Uterus (tissue), 4 donors: ENCODE results near the gene LYST. TPM values are rescaled to one million over a fixed set of nuclear protein-coding genes. Genes with fewer than 3 reads are reported as not detected.
"Not testable (repeated sequence)": the region's sequence is repeated elsewhere in the genome, so short reads cannot be mapped to it uniquely, and the experiment has no call there.

Experiments
- DNase-seq, 2 donors: peaks; one replicate each; pipeline ENCODE4 v3.0.0-alpha.2; 2019 to 2020
- H3K27ac ChIP-seq, 2 donors: fragments of 200-600 bp; sonication (generic); 1 replicate in 1 of 2; 2 replicates in 1 of 2; pipeline ENCODE4 v1.5.1; 2016 to 2018
- H3K27me3 ChIP-seq, 2 donors: fragments of 200-600 bp; sonication (generic); one replicate each; pipeline ENCODE4 v1.5.1; 2018 to 2019; ENCODE audit warnings: control low read depth in 1 of 2
- H3K36me3 ChIP-seq, 2 donors: fragments of 200-600 bp; sonication (generic); one replicate each; pipeline ENCODE4 v1.5.1; 2019; ENCODE audit warnings: control low read depth in 1 of 2
- H3K4me1 ChIP-seq, 2 donors: fragments of 200-600 bp; sonication (generic); one replicate each; pipeline ENCODE4 v1.5.1; 2018 to 2019; ENCODE audit warnings: control low read depth in 1 of 2
- H3K4me3 ChIP-seq, 2 donors: fragments of 200-600 bp; sonication (generic); 1 replicate in 1 of 2; 2 replicates in 1 of 2; pipeline ENCODE4 v1.5.1; 2018 to 2019; ENCODE audit warnings: mild to moderate bottlenecking in 1 of 2
- H3K9me3 ChIP-seq, 2 donors: fragments of 200-600 bp; sonication (generic); one replicate each; pipeline ENCODE4 v1.5.1; 2019; ENCODE audit warnings: control low read depth in 1 of 2
- CTCF ChIP-seq, 4 experiments: fragments of 200-600 bp in 2 of 4; fragments of 450-650 bp in 2 of 4; sonication (generic) in 2 of 4; IDR thresholded peaks; one replicate each; pipeline ENCODE4 v1.5.1; 2016 to 2019; ENCODE audit warnings: antibody characterized with exemption in 4 of 4, mild to moderate bottlenecking in 2 of 4, moderate library complexity in 1 of 4
- POLR2A ChIP-seq, 2 donors: fragments of 450-650 bp; IDR thresholded peaks; one replicate each; pipeline ENCODE4 v1.6.1; 2016; ENCODE audit warnings: antibody characterized with exemption in 2 of 2, mild to moderate bottlenecking in 1 of 2, moderate library complexity in 1 of 2
- intact Hi-C: fragments of 100-400 bp; cut with DNase I; formaldehyde crosslinking; loops from one replicate; pipeline ENCODE4 v1.15.1; 2023; ENCODE audit warnings: low total_unique reads
- total RNA-seq, 4 donors: library from RNA; depleted of rRNA in 3 of 4; stranded (reverse); fragments of >200 nt in 3 of 4; gene quantifications; one replicate each; pipeline versions ENCODE4 v1.1.0 to v1.2.4, GENCODE V29; 2014 to 2023
- donor health status: DM: yes; HTN: yes; CAD: no.

Gene LYST
- total RNA-seq, 4 donors from 2014 or later, result 25.6 to 68.2 (median 32.9) TPM

GRCh38 chr1:235628316-235629005 is 238.2 kb downstream of the LYST start:
- TF ChIP-seq CTCF (IDR thresholded peaks at IDR 0.05) (no peak), POLR2A (IDR thresholded peaks at IDR 0.05) (no peak)
- intact Hi-C loops, result no loop called here
- DNase-seq, result no peak
- Histone ChIP-seq H3K4me1 (no peaks in the 10 kb centered on the region), H3K27ac (no peak overlapping the region), H3K27me3 (no peaks in the 10 kb centered on the region), H3K9me3 (no peaks in the 10 kb centered on the region), H3K4me3 (no peak overlapping the region), H3K36me3 (no peaks in the 10 kb centered on the region)

GRCh38 chr1:235625831-235626230 is 240.9 kb downstream of the LYST start:
- intact Hi-C loops, result no loop called here
- Histone ChIP-seq H3K9me3 (no peaks in the 10 kb centered on the region), H3K4me1 (no peaks in the 10 kb centered on the region), H3K27ac (no peak overlapping the region), H3K4me3 (no peak overlapping the region), H3K27me3 (no peaks in the 10 kb centered on the region), H3K36me3 (no peaks in the 10 kb centered on the region)
- no peak for DNase-seq
- TF ChIP-seq CTCF (IDR thresholded peaks at IDR 0.05) (no peak), POLR2A (IDR thresholded peaks at IDR 0.05) (no peak)

GRCh38 chr1:235625340-235625739 is 241.4 kb downstream of the LYST start:
- no peaks in the 10 kb centered on the region for H3K9me3 ChIP-seq
- no peak overlapping the region for H3K27ac ChIP-seq
- DNase-seq, result no peak
- no peaks in the 10 kb centered on the region for H3K36me3 ChIP-seq
- no peaks in the 10 kb centered on the region for H3K27me3 ChIP-seq
- intact Hi-C loops, result no loop called here
- TF ChIP-seq POLR2A (IDR thresholded peaks at IDR 0.05) (no peak), CTCF (IDR thresholded peaks at IDR 0.05) (no peak)
- no peaks in the 10 kb centered on the region for H3K4me1 ChIP-seq
- H3K4me3 ChIP-seq, result no peak overlapping the region

GRCh38 chr1:235624721-235625333 is 241.9 kb downstream of the LYST start:
- no peak overlapping the region for H3K4me3 ChIP-seq
- H3K27ac ChIP-seq, result no peak overlapping the region
- no peaks in the 10 kb centered on the region for H3K4me1 ChIP-seq
- intact Hi-C loops, result no loop called here
- no peak for DNase-seq
- H3K27me3 ChIP-seq, result no peaks in the 10 kb centered on the region
- no peaks in the 10 kb centered on the region for H3K36me3 ChIP-seq
- TF ChIP-seq POLR2A (IDR thresholded peaks at IDR 0.05), result no peak
- no peak for TF ChIP-seq CTCF (IDR thresholded peaks at IDR 0.05)
- no peaks in the 10 kb centered on the region for H3K9me3 ChIP-seq

- TF ChIP-seq CTCF (IDR thresholded peaks at IDR 0.05), result no peak
- no peak for TF ChIP-seq POLR2A (IDR thresholded peaks at IDR 0.05)
- intact Hi-C loops, result no loop called here
- H3K27ac ChIP-seq, result no peak overlapping the region
- no peaks in the 10 kb centered on the region for H3K36me3 ChIP-seq
- no peaks in the 10 kb centered on the region for H3K4me1 ChIP-seq
- DNase-seq, result no peak
- H3K27me3 ChIP-seq, result no peaks in the 10 kb centered on the region
- no peaks in the 10 kb centered on the region for H3K9me3 ChIP-seq
- H3K4me3 ChIP-seq, result no peak overlapping the region
These were observed 243.5 kb downstream of the LYST start for GRCh38 chr1:235622936-235623779.

- H3K36me3 ChIP-seq, H3K4me1 ChIP-seq, H3K9me3 ChIP-seq, H3K27ac ChIP-seq, intact Hi-C loops, H3K4me3 ChIP-seq, H3K27me3 ChIP-seq, DNase-seq: not testable (repeated sequence)
These were observed 247.6 kb downstream of the LYST start for GRCh38 chr1:235619149-235619548.
